K562 (cell line): ENCODE results near the gene ADRA1B. TPM values are rescaled to one million over a fixed set of nuclear protein-coding genes. Genes with fewer than 3 reads are reported as not detected.

Source experiments
- ATF7 ChIP-seq: fragments of 450-650 bp; IDR thresholded peaks from 2 replicates; pipeline ENCODE4 v1.7.1; 2014; ENCODE audit warnings: mild to moderate bottlenecking, moderate library complexity
- RBM15 ChIP-seq: fragments of 200-400 bp; formaldehyde crosslinking; IDR thresholded peaks from 2 replicates; pipeline ENCODE4 v1.6.1; 2018; ENCODE audit warnings: mild to moderate bottlenecking, low read length, moderate library complexity; ENCODE audit not compliant: insufficient read depth
- RFX1 ChIP-seq: fragments of 450-650 bp; IDR thresholded peaks from 2 replicates; pipeline ENCODE4 v1.6.1; 2016; ENCODE audit warnings: mild to moderate bottlenecking, moderate library complexity
- polyA plus RNA-seq, 8 experiments: library from polyadenylated mRNA; depleted of rRNA in 4 of 8; stranded (reverse) in 5 of 8; unstranded in 3 of 8; fragments of >200 nt; fragmentation: Nextera tagmentation in 2 of 8; fragmentation: Illumina TruSeq in 1 of 8; extraction: Ambion mirVana in 2 of 8; extraction: Trizol in 1 of 8; gene quantifications; 2 replicates each; pipeline versions ENCODE4 v1.2.1 to v1.2.3, GENCODE V29; 2011 to 2014; ENCODE audit warnings: inconsistent platforms in 1 of 8, missing spikeins in 1 of 8
- total RNA-seq, 7 experiments: library from RNA; depleted of rRNA in 6 of 7; stranded (reverse); fragments of >200 nt in 6 of 7; fragmentation: Illumina TruSeq in 2 of 7; extraction: Trizol in 2 of 7; gene quantifications; 2 replicates each; pipeline versions ENCODE4 v1.2.1 to v1.2.3, GENCODE V29; 2011 to 2021; ENCODE audit warnings: low replicate concordance in 1 of 7
- TF ChIP-seq, protein P1 (sequence below): sonication (generic); formaldehyde crosslinking; IDR thresholded peaks from 2 replicates; pipeline ENCODE4 v1.8.1; 2023; ENCODE audit warnings: missing genetic modification reagents, mild to moderate bottlenecking, borderline replicate concordance

The ADRA1B gene
- total and polyA plus RNA-seq, 9 of the 15 experiments (the other 6 are each of a cell fraction or from before 2014, with no cell fraction given), result not detected

GRCh38 chr5:159982421-159983173 is 66.3 kb downstream of the ADRA1B start (continued):
- TF ChIP-seq RBM15 (no peak), ATF7 (no peak), RFX1 (no peak)
- TF ChIP-seq, protein P1, sequence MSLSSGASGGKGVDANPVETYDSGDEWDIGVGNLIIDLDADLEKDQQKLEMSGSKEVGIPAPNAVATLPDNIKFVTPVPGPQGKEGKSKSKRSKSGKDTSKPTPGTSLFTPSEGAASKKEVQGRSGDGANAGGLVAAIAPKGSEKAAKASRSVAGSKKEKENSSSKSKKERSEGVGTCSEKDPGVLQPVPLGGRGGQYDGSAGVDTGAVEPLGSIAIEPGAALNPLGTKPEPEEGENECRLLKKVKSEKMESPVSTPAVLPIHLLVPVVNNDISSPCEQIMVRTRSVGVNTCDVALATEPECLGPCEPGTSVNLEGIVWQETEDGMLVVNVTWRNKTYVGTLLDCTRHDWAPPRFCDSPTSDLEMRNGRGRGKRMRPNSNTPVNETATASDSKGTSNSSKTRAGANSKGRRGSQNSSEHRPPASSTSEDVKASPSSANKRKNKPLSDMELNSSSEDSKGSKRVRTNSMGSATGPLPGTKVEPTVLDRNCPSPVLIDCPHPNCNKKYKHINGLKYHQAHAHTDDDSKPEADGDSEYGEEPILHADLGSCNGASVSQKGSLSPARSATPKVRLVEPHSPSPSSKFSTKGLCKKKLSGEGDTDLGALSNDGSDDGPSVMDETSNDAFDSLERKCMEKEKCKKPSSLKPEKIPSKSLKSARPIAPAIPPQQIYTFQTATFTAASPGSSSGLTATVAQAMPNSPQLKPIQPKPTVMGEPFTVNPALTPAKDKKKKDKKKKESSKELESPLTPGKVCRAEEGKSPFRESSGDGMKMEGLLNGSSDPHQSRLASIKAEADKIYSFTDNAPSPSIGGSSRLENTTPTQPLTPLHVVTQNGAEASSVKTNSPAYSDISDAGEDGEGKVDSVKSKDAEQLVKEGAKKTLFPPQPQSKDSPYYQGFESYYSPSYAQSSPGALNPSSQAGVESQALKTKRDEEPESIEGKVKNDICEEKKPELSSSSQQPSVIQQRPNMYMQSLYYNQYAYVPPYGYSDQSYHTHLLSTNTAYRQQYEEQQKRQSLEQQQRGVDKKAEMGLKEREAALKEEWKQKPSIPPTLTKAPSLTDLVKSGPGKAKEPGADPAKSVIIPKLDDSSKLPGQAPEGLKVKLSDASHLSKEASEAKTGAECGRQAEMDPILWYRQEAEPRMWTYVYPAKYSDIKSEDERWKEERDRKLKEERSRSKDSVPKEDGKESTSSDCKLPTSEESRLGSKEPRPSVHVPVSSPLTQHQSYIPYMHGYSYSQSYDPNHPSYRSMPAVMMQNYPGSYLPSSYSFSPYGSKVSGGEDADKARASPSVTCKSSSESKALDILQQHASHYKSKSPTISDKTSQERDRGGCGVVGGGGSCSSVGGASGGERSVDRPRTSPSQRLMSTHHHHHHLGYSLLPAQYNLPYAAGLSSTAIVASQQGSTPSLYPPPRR (CRISPR knock-in tag), result no peak
